Measurements from ENCODE around the gene AURKAIP1.
A peak's percentile ranks its signal among the peaks of the same experiment; 100 is the strongest.
"Not testable (repeated sequence)": the region's sequence is repeated elsewhere in the genome, so short reads cannot be mapped to it uniquely, and the experiment has no call there.

Gene AURKAIP1

DNA sequence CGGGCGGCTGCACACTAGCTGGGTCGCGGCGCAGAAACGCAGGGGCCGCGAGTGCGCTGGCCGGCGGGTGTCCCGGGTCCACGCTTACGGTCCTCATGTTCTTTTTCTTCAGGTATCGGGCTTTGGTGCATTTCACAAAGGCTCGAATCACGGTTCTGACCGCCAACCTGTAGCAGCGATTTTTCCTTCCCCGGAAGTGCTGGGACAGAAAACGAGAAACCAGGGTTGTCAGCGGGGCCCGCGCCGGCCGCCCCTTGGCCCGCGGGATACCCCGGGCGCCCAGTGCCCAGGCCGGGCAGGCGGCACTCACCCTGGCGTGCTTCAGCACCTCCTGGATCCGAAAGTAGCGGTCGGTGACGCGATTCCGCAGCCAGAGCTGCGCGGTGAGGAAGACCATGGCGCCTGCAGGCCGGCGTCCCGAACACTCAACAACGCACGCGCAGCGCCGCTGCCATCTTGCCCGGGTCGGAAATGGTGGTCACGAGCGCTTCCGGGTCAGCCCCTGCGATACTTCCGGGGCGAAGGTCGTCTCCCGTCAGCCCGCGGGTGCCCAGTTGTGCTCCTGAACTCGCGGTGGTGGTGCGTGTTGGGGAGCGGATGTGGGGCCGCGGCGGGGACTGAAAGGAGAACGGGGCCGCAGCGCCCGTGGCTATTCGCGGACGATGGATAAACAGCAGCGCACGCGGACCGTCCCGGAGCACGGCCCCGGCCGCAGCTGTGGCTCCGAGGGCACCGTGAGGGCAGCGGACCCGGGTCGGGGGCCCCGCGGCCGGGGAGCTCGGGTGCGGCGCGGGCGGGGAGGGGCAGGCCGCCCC, 32.0 kb upstream of the AURKAIP1 start, which contains the start of gene MRPL20:
Gene MRPL20 (minus strand): TSS at position 473 of the 815 bp plus-strand sequence. CDS start 76 bp downstream, at position 397.
- DNase-seq (ENCODE audit: low spot score): peak; percentile 92

DNA sequence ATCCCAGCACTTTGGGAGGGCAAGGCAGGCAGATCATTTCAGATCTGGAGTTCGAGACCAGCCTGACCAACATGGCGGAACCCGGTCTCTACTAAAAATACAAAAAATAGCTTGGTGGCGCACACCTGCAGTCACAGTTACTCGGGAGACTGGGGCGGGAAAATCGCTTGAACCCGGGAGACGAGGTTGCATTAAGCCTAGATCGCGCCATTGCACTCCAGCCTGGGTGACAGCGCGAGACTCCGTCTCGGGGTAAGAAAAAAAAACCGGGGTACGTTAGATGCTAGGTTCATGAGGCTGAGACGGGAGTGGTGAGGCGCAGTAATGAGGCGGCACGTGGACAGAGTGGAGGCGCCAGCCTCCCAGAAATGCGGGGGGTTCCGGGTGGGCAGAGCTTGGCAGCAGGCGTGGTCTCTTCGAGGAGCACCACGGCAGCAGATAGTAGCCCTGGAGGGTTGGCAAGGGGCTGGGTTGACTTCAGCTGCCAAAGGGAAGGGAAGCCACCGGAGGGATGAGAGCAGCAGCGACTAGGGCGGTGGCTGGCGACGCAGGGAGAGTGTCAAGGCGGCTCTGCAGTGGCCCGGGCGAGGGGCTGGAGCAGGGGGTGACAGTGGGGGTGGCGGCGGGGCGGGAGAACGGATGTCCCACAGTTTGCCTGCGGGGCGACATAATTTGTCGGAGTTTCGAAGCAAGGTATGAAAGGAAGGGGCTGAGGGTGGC, 31.3 kb upstream of the AURKAIP1 start:
- DNase-seq (ENCODE audit: low spot score): no peak

DNA sequence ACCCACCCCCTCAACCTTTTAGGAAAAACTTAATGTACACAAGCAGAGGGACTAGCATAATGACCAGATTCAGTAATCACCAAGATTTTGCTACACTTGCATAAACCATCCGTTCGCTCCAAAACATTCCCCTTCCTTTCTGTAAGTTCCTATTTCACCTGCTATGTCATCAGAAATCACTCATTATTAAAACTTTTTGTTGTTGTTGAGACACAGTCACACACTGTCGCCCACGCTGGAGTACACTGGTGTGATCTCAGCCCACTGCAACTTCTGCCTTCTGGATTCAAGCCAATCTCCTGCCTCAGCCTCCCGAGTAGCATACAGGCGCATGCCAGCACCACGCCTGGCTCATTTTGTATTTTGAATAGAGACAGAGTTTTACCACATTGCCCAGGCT, 28.6 kb upstream of the AURKAIP1 start:
- DNase-seq (ENCODE audit: low spot score): no peak

DNA sequence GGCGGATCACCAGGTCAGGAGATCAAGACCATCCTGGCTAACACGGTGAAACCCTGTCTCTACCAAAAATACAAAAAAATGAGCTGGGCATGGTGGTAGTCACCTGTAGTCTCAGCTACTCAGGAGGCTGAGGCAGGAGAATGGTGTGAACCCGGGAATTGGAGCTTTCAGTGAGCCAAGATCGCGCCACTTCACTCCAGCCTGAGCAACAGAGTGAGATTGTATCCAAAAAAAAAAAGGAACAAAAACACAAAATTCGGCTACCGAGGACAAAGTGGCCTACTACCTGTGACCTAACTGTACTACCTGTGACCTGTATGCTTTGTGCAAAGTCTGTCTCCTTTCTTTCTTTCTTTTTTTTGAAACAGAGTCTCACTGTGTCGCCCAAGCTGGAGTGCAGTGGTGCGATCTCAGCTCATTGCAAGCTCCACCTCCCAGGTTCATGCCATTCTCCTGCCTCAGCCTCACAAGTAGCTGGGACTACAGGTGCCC, 27.9 kb upstream of the AURKAIP1 start:
- not testable (repeated sequence) for DNase-seq (ENCODE audit: low spot score)

DNA sequence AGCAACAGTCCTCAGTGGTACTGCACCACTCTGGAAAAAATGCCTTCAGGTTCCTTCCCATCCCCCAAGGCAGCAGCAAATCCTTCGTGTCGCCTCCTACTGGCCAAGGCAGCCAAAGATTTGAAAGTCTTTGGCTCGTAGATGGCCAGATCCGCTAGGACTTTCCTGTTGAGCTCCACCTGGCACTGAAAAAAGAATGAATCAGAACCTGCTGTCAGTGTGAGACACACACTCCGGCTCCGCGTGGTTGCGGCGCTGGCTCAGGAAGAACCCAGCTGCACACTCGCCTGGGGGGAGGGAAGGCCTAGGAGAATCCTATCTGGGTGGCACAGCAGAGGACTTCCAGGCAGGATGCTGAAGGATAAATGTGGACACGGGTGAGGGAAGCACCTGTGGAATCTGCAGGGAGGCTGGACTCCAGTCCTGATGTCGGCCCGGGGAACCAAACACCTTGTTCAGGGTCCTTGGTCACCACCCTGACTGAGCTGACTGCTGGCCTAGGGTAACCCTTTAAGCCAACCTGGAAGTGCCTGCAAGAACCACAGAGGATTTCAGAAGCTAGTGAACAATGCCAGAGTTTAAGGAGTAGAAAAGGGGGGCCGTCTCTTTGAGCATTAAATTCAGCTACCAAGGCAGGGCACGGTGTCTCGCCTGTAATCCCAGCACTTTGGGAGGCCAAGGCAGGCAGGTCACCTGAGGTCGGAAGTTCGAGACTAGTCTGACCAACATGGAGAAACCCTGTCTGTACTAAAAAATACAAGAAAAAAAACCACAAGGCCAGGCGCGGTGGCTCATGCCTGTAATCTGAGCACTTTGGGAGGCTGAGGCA, 27.3 kb upstream of the AURKAIP1 start:
- peak; percentile 77 for DNase-seq (ENCODE audit: low spot score)

DNA sequence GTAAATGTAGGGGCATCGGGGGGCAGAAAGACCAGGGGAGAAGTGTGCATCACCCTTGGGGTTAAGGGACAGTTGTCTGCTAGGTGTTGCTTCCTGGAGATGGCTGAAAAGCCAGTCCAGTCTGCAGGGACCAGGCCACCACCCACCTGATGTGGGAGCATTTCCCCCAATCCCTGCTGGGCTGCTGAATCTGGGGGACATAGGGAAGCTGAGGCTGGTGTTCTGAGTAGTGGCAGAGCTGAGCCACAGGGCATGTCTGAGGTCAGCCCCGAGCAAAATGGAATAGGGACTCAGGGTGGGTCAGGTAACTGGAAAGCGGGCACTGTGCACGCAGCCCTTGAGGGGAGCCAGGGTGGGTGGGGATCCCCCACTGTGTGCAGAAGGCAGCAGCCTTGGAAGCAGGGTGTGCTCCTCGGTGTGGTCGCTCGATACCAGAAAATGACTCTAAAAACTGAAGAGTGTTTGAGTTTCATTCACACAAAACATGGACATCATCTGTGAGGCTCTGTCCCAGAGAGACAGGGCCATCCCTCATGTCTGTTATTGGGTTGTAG, 26.5 kb upstream of the AURKAIP1 start:
- DNase-seq (ENCODE audit: low spot score): no peak

DNA sequence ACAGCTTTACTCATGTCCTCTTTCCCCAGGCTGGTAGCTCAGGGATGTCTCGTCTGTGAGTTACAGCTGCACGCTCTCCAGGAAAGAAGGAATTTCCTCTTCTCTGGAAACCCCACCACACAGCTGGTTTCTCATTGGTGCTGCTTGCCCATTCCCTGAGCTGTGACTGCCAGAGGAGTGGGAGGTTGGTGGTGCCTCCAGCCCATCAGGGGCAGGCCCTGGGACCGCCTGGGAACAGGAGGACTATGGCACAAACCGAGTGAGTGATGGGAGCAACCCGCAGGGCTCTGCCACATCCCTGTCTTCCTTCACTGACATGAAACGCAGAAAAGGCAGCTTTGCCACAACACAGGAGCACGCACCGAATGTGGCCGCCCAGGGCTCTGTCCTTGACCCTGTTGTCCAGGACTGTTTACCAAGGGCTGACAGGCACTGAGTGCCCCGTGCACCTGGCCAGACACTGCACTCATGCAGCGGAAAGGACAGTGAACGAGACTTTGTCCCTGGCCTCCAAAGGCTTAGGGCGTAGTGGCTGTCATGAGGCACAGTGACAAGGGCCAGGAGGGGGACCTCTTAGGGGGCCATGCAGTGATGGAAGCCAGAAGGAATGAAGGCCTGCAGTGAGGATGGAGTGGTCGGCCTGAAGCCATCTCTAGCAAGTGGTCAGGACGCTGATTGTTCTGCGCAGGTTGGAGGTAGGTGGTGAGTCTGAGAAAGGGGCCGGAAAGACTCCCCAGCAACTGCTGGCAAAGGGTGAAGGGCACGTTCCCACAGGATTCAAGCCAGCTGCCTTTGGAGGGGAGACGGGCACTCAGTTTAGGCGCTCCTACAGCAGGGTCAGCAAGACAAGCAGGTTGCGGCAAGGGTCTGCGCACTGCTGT, 25.8 kb upstream of the AURKAIP1 start:
- peak; percentile 37 for DNase-seq (ENCODE audit: low spot score)

DNA sequence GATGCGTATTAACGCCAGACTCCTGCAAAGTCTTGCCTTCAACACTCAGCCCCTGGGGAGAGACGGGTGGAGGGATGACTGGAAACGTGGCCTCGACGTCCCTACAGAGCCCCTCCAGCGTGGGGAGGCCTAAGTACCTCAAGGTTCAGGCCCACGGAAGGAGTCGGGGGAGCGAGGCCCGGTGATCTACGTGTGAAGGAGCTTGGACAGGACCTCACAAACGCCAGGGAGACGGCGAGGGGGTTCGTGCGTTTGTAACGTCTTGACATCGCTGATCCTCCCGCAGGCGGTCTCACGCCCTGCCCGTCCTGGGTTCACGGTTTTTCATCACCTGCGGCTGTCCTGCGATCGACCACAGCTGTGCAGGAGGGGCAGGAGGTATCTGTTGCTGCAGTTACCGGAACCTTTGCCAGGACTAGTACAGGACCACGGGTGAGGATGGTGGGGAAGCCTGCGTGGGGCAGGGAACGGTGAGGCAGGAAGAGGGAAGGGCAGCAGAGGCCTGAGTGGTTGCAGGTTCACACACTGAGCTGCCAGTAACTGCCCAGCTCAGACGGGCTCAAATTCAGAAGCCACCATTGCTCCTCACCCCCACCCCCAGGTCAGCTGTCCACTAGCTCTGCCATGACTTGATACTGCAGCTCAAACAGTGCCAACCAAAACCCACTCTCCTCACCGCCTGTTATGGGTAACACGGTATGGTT, 25.0 kb upstream of the AURKAIP1 start:
- DNase-seq (ENCODE audit: low spot score): peak; percentile 30

DNA sequence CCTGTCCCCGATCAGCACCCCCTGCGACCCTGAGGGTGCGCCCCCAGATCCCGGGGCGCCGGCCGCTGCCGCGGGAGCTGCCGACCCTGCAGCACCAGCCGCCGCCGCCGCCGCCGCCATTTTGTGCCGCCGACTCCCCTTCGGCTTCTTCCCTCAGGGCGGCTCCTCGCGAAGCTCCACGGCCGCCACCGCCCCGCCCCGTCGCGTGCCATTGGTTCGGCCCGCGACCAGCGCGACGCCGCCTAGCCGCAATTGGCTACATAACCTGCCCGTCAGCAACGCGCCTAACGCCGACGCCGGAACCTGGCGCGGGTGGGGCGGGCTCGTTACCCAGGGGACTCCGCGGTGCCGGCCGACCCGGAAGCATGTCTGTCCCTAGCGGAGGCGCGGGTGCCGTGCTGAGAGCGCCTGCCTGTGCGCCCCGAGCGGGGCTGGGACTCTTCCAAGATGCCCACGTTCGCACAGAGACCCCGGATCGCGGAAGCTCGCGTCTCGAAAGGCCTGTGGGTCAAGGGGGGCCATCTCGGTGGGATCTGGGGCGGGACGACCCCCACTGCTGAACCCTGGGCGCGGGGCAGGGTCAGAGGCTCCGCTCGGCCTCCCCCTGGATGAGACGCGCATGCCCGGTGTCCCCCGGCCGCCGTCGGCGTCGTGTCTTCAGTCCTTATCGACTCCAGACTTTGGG, 24.3 kb upstream of the AURKAIP1 start, which contains the start of gene CCNL2:
Gene CCNL2 (minus strand): TSS at position 149 of the 685 bp plus-strand sequence. CDS start 29 bp downstream, at position 120.
- peak; percentile 99 for DNase-seq (ENCODE audit: low spot score)

DNA sequence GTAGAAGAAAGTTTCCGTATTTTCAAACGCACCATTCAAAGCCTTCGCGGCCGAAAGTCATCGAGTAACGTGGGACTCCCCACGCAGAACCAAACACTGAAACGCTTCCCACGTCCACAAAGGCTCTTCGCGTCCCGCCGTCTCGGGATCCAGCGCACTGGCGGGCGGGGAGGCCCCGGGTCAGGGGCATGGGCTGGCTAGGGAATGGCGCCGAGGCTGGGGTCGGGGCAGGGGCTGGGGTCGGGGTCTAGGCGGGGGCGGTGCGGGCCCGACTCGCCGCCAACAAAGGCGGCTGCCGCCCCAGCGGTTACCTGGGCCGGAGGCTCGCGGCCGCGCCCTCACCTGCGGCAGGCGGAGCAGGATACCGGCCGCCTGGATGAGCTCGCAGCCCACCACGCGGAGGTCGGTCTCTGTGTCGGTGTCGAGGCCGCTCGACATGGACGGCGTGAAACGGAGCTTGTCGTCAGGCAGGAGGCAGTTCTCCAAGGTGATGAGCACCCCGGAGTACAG, 23.7 kb upstream of the AURKAIP1 start:
- no peak for DNase-seq (ENCODE audit: low spot score)

DNA sequence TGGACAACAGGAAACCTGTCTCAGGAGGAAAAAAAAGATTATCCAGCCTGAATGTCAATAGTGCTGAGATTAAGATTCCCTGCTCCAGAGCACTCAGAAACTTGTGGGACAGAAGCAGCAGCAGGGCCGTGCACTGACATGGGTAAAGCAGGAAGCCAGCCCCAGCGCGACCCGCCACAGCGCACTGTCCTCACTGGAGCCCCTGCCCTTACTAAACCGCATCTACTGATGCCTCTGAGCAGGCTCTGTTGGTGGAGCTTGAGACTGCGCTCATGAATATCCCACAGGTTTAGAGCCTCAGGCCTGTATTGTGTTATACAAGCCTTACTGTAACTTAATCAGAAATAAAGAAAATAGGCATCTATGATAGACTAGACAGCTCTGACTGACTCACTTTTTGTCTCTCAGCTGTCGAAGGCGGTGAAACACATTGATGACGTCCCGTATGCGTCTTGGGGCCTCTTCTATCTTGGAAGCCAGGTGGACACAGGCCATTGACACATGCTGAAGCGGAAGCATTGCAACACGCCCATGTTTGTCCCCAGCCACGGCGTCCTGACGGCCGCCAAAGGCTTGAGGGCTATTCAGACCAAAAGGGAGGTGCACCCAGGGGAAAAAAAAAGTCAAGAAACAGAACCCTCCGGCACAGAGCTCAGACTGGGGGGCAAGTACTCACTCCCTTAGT, 23.0 kb upstream of the AURKAIP1 start:
- peak; percentile 25 for DNase-seq (ENCODE audit: low spot score)

DNA sequence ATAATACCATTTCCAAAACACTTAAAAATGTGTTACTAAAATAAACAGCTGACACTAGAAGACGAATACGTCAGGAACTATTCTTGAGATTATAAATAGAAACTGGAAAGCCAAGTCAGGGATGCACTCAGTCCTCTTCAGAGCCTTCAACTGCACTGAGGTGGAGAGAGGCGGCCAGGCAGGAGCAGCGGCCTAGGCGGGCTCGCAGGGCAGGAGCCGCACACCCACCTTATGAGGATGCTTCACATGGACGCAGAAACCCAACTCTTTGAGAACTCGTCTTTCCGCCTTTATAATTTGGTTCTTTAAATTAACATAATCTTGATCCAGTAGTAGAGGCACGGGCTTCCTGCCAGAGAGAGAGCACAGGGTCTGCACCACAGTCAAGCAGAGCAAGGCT, 20.2 kb upstream of the AURKAIP1 start:
- no peak for DNase-seq (ENCODE audit: low spot score)

DNA sequence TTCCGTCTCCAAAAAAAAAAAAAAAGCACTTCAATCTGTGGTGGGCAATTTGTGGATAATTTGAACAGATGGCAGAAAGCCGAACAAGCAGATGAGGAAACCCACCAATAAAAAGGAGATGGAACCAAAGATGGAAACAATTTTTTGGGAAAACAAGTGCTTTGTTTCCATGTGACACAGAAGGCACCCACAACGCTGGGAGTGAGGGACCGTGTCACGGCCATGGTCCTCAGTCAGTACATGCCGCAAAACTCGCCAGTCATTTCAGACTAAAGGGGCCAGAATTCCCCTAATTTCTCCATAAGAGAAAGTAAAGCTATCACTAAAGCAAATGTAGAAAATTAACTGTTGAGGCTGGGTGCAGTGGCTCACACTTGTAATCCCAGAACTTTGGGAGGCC, 19.1 kb upstream of the AURKAIP1 start:
- DNase-seq (ENCODE audit: low spot score): no peak

DNA sequence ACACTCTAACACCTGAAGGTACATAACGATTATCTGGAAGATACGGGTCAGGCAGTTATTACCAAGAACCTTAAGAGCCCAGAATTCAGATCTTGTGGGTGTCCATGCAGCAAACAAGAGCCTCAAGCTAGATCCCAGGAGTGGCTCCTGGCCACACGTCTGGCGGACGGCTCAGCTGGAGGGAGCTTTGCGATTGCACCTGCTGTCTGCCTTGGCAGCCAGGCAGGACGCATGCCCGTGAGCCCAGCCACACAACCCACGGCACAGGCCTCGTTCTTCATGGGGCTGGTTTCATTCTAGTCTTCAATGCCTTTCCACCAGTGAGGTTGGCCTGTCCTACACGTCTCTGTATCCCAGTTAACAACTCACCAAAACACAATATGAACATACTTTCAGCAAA, 18.4 kb upstream of the AURKAIP1 start:
- DNase-seq (ENCODE audit: low spot score): no peak

DNA sequence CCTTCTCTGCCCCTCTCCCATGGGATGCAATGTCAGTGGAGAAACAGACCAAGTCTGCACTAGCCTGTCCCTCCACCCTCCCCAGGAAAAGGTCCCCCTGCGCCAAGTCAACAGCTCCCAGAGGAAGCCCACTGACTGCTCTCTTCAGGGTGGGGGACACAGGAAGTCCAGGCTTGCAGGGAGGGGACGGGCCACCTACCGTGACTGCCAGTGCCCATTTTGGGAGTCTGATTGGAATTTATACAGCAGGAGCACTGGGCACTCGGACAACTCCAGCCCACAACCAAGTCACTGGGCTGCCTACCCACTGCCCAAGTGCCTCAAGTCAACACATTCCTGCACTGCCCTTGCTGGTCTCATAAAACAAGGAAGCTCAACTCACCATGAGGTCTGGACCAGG, 18.0 kb upstream of the AURKAIP1 start:
- DNase-seq (ENCODE audit: low spot score): no peak

DNA sequence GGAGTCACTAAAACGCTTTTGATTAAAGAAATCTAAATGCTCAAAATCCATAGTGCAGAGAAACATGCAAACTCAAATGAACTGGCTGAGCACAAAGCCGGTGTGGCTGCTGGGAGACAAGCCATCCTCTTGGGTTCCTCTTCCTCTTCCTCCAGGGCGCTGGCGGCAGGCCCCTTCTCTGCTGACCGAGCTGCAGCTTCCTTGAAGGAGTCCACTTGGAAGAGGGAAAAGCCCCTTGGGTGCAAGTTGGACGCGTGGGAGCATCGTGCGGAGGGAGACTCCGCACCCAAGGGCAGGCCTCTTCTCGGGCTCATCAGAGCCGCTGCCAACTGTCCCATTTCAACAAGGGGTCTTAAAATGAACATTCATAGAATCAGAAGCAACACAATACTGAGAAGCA, 16.2 kb upstream of the AURKAIP1 start:
- DNase-seq (ENCODE audit: low spot score): no peak

DNA sequence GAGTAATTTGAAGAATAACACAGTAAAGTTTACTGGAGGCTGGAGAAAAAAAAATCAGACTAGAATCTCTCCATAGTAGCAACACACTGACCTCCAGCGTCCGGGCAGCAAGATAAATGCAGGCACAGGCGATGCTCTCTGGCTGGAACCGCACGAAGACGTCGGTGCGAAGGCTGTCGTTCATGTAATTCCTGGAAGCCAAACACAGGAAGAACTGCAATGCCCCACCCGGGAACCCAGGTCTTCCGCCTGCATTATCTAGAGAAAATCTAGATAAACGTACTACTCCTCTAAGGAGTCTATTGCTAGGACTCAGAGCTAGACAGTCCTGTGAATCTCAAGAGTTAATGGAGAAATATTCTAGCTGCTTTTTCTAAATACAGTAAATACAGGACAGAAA, 15.7 kb upstream of the AURKAIP1 start:
- no peak for DNase-seq (ENCODE audit: low spot score)

DNA sequence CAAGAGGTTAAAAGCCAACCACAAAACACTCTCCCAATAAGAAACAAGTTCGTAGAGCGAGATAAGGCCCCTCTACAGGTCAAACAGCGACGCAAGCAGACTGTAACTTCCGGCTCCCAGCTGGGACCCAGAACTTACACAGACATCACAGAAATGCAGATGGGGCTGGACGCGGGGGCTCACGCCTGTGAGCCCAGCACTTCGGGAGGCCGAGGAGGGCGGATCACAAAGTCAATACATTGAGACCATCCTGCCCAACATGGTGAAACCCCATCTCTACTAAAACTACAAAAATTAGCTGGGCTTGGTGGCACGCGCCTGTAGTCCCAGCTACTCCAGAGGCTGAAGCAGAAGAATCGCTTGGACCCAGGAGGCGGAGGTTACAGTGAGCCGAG, 13.1 kb upstream of the AURKAIP1 start:
- DNase-seq (ENCODE audit: low spot score): no peak
